IPS-NIHi11 (cell line): Measurements from ENCODE around the gene GJA9.

Experiments
- DNase-seq: peaks from one replicate; pipeline ENCODE4 v3.0.0; 2012; ENCODE audit warnings: mixed read lengths, low spot score

Gene GJA9

DNA sequence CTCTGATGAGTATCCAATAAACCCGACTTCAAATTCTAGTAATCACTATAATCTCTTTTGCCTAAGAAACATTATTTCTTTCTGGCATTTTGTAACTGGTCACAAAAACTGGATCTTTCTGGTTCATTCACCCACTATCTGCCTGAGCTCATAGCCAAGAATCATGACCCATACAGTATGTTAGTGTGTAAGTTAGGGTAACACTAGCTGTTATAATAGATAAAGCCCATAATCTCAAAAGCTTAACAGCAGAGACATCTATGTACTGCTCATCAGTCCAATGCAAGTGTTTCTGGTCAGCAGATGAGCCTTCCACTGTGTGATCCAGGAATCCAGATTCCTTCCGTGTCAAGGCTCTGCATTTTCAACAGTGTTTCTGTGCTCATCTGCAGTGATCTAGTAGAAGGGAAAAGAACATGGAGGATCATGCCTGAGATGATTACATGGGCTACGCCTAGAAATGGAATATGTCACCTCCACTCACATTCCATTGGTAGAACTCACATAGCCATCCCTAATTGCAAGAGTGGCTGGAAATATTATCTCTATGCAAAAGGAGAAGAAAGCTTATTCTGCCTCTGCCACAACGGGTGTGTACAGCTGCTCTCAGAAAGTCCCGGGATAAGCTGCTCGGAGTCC lies 49.5 kb downstream of the GJA9 start:
- no peak for DNase-seq

DNA sequence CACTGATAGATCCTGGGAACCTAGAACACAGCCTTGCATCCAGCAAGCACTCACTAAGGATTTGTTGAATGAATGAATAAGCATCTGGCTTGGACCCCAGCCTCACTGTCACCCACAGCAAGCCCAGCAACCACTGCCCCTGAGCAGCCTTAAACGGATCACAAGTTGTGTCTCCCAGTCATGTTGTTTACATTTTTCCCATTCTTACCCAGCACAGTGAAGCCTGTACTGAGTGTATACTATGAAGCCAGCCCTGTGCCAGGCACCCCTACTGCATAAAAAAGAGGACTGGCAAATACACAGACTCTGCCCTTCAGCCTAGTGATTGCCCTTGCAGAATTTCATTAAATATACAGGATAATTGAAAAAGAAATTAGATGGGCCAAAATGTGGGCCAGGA lies 52.0 kb downstream of the GJA9 start:
- no peak for DNase-seq

- DNase-seq = no peak
These were observed 54.1 kb downstream of the GJA9 start for GRCh38 chr1:38827318-38827717.

- no peak for DNase-seq
These were observed 54.5 kb downstream of the GJA9 start for GRCh38 chr1:38826886-38827285.

GRCh38 chr1:38826262-38826661 lies 55.1 kb downstream of the GJA9 start:
- no peak for DNase-seq
